ENCODE results near the gene CAST.

DNA sequence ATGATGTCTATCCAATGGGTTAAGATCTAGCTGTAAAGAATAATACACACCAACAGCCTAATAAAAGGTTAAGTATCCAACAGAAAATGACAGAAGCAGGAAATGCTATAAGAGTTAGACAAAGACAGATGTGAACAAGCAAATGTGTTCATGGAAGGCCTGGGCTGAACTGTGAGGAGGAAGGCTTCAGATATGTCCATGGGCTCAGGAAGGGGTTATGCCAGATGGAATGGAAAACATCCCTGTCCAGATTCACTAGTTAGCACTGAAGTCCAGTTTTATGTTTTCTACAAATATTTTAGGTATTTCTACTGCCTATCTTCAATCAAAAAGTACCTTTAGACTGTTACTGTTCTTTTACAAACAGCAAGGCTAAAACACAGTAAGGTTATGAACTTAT, 118.5 kb downstream of the CAST start:
- TF ChIP-seq POLR2A (IDR thresholded peaks at IDR 0.05) = no peak
- TF ChIP-seq, protein P1, sequence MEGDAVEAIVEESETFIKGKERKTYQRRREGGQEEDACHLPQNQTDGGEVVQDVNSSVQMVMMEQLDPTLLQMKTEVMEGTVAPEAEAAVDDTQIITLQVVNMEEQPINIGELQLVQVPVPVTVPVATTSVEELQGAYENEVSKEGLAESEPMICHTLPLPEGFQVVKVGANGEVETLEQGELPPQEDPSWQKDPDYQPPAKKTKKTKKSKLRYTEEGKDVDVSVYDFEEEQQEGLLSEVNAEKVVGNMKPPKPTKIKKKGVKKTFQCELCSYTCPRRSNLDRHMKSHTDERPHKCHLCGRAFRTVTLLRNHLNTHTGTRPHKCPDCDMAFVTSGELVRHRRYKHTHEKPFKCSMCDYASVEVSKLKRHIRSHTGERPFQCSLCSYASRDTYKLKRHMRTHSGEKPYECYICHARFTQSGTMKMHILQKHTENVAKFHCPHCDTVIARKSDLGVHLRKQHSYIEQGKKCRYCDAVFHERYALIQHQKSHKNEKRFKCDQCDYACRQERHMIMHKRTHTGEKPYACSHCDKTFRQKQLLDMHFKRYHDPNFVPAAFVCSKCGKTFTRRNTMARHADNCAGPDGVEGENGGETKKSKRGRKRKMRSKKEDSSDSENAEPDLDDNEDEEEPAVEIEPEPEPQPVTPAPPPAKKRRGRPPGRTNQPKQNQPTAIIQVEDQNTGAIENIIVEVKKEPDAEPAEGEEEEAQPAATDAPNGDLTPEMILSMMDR (IDR thresholded peaks at IDR 0.05) = no peak

Data from tibial nerve (tissue), 3 donors.